ENCODE data around the gene CYBA.

GRCh38 chr16:88616320-88616719, 34.5 kb downstream of the CYBA start:
- TF ChIP-seq CTCF (IDR thresholded peaks at IDR 0.05) = no peak
- TF ChIP-seq POLR2A (IDR thresholded peaks at IDR 0.05) = no peak

Measured in uterus (tissue), 2 donors.